GM19193 (cell line): ENCODE data around the gene ITGB1.

Source experiments
- POLR2A ChIP-seq: IDR thresholded peaks from 4 replicates; pipeline ENCODE4 v1.6.1; 2011; ENCODE audit not compliant: insufficient read depth, insufficient read length; ENCODE audit errors: extremely low read depth

ITGB1 gene

GRCh38 chr10:32961343-32961894, 3.4 kb upstream of the ITGB1 start:
- TF ChIP-seq POLR2A: no peak

DNA sequence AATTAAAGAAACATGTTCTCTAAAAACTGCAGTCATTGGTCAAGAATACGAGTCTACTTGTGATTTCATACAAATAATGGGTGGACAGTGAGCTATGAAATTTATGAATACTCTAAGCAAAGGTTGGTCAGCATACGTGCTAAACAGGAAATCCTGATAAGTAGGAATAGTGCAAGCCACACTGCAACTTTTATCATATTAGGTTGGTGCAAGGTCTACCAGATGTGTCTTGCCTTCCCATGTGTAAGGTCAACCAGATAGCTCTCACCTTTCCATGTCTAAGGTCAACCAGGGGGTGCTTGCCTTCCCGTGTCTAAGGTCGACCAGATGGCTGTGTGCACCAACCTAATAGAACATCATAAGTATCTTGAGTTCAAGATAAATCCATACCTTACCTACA, 2.0 kb upstream of the ITGB1 start:
- TF ChIP-seq POLR2A: no peak

- TF ChIP-seq POLR2A: no peak
These were observed 1.2 kb upstream of the ITGB1 start for GRCh38 chr10:32959006-32959920.

- no peak for TF ChIP-seq POLR2A
These were observed 517 bp downstream of the ITGB1 start for GRCh38 chr10:32957341-32958084.

DNA sequence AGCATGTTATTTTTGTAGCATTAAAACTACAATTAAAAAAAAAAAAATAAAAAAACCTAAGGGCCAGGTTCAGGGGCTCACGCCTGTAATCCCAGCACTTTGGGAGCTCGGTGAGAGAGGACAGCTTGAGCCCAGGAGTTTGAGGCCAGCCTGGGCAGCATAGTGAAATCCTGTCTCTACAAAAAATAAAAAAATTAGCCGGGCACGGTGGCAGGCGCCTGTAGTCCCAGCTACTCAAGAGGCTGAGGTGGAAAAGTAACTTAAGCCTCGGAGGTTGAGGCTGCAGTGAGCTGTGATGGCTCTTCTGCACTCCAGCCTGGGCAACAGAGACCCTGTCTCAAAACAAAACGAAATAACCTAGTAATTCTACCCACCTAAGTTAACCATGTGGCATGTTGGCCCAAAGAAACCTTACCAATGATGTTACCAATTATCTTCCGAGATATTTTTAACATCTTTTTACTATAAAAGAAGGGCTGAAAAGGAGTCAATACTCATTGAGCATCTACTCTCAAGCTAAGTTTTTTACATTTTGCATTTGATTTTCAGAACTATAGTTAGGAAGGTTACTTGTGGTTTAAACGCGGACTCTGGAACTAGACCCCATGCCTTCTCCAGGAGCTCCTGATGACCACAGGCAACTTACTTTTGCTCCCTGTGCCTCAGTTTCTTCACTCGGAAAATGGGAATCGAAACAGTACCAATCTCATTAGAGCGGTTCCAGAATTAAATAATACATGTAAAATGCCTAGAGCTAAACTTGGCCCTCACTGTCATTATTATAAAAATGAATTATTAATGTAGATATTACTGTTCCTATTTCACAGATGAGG, 1.4 kb downstream of the ITGB1 start:
- TF ChIP-seq POLR2A: no peak

GRCh38 chr10:32955790-32956189, 2.2 kb downstream of the ITGB1 start:
- TF ChIP-seq POLR2A: no peak

- no peak for TF ChIP-seq POLR2A
These were observed 2.7 kb downstream of the ITGB1 start for GRCh38 chr10:32955299-32955772.

DNA sequence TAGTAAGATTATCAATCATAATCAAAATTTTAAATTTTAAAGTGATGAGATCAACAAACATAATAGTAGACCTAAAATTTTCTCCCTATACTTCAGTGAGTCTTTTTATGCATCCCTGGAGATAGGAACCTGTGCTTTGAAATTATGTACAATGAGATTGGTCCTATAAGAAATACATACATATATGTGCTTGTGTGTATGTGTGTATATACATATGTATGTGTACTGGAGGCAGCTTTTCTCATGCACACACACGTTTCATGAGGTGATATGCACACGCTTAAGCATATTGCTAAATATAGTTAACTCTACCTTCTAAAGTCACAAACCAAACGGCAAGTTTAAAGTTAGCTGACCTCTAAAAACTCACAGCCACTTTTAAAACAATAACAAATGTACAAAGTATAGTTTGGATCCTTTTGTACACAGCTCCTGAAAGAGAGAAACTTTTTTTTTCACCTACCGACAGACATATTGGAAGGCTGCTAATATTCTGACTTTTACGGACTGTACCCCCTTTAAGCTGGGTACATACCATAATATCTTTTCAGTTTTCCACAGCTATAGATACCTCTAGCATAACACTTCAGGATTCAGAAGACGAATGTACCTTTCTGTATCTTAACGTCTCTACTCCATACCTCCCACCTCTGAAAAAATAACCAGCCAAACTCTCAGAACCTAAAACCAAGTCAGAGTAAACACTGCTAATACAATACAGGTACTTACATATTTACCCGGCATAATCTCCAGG, 3.3 kb downstream of the ITGB1 start:
- TF ChIP-seq POLR2A: no peak

DNA sequence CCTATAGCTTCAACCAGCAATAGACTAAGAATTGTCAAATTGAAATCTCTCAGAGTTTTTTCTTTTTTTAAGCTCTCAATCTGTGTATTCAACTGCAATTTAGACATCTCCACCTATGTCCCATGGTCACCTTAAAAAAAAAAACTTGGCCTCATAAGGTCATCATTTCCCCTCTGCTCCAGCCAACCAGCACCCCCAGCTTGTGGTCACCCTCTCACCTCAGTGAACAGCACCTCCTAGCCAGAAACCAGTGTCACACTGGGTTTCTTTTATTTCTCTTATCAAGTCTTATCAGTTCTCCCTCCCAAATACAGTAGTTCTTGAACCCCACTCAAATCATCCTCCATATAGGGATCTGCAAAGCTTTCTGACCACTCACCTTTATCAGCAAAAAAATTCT, 4.0 kb downstream of the ITGB1 start:
- TF ChIP-seq POLR2A: no peak

- TF ChIP-seq POLR2A: no peak
These were observed 4.6 kb downstream of the ITGB1 start for GRCh38 chr10:32953277-32953927.

DNA sequence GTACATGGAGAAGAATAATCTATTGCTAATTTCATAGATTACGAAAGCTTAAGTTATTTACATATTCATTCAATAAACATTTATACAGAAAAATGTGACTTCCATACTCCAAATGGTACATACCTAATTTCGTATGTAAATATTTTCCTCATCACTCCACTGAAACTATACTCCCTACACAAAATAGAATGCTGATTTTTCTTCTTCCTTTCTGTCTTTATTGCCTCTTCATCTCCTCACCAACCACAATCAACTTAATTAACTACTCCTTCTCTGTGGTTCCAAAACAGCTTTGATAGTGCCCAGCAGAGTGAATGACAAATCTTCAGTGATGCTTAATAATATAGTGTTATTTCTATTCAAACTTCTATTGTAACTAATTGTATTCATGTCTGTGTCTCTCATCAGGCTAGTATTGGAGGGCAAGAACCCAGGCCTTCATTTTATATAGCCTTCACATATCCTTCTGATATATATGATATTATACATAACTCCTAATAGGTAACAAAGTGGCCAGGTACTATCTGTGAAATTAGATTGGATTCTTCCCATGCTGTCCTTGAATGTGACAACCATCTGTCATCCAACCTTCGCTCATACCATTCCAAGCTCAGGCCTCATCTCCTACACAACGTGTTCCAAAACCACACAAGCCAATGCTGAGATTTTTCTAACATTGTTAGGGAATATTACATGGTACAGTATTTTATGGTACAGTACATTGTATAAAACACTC, 5.3 kb downstream of the ITGB1 start:
- no peak for TF ChIP-seq POLR2A

GRCh38 chr10:32952094-32952493, 5.9 kb downstream of the ITGB1 start:
- TF ChIP-seq POLR2A: no peak

DNA sequence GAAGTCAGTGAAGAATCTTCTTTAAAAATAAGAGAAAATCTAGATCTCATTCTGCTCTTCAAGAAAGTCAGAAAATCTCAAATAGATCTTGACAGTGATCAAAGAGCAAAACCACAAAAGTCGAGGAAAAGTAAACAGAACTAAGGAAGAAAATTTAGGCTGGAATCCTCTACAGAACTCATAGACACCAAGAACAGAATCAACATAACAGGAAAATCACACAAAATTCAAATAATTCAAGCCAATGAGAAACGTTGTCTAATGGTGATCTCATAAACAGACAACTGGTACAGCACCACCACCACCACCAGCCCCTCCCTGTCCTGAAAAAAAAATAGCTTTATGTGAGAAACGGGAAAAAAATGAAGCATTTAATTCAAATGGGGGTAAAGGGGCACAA, 6.9 kb downstream of the ITGB1 start:
- no peak for TF ChIP-seq POLR2A

GRCh38 chr10:32950591-32951108, 7.4 kb downstream of the ITGB1 start:
- no peak for TF ChIP-seq POLR2A
